ENCODE data around the gene SRSF10.
A peak's percentile ranks its signal among the peaks of the same experiment; 100 is the strongest.
"Not testable (repeated sequence)": the region's sequence is repeated elsewhere in the genome, so short reads cannot be mapped to it uniquely, and the experiment has no call there.

Gene SRSF10

GRCh38 chr1:23989263-23989662 is 9.1 kb upstream of the SRSF10 start (continued):
- TF ChIP-seq PATZ1 (CRISPR knock-in tag; IDR thresholded peaks at IDR 0.05; ENCODE audit: borderline replicate concordance) = no peak
- no peak for TF ChIP-seq POU6F1 (CRISPR knock-in tag; IDR thresholded peaks at IDR 0.05; ENCODE audit: borderline replicate concordance, low read depth)
- no peak for TF ChIP-seq ZFP3 (CRISPR knock-in tag; IDR thresholded peaks at IDR 0.05)
- no peak for TF ChIP-seq ISL1 (CRISPR knock-in tag; IDR thresholded peaks at IDR 0.05)
- no peak for TF ChIP-seq GLIS3 (CRISPR knock-in tag; IDR thresholded peaks at IDR 0.05)
- TF ChIP-seq ZNF565 (CRISPR knock-in tag; conservative IDR thresholded peaks at IDR 0.05; ENCODE audit: low read depth) = no peak
- TF ChIP-seq ZC3H10 (CRISPR knock-in tag; IDR thresholded peaks at IDR 0.05) = no peak

- not testable (repeated sequence) for ATAC-seq
Observed at GRCh38 chr1:23987038-23987437, 6.9 kb upstream of the SRSF10 start.

GRCh38 chr1:23984417-23985186 is 4.5 kb upstream of the SRSF10 start:
- TF ChIP-seq PPARA (CRISPR knock-in tag; IDR thresholded peaks at IDR 0.05; ENCODE audit: borderline replicate concordance) (no peak), CREB5 (CRISPR knock-in tag; IDR thresholded peaks at IDR 0.05; ENCODE audit: low read depth) (peak; percentile 35; the same call in 1 of the 2 replicates), RARB (CRISPR knock-in tag; IDR thresholded peaks at IDR 0.05) (no peak), TSHZ2 (CRISPR knock-in tag; IDR thresholded peaks at IDR 0.05) (peak; percentile 76), ZNF8 (CRISPR knock-in tag; IDR thresholded peaks at IDR 0.05) (no peak), ZNF565 (CRISPR knock-in tag; conservative IDR thresholded peaks at IDR 0.05; ENCODE audit: low read depth) (no peak), BACH2 (CRISPR knock-in tag; IDR thresholded peaks at IDR 0.05; ENCODE audit: borderline replicate concordance) (no peak), SNAI2 (CRISPR knock-in tag; IDR thresholded peaks at IDR 0.05) (no peak), ZC3H10 (CRISPR knock-in tag; IDR thresholded peaks at IDR 0.05) (no peak), OSR1 (CRISPR knock-in tag; IDR thresholded peaks at IDR 0.05) (no peak), ZFP3 (CRISPR knock-in tag; IDR thresholded peaks at IDR 0.05) (0 out of 2 replicates have a peak, but pooled peaks have one; percentile 41), ISL1 (CRISPR knock-in tag; IDR thresholded peaks at IDR 0.05) (peak; percentile 80), TOX (CRISPR knock-in tag; IDR thresholded peaks at IDR 0.05; ENCODE audit: borderline replicate concordance) (no peak), PATZ1 (CRISPR knock-in tag; IDR thresholded peaks at IDR 0.05; ENCODE audit: borderline replicate concordance) (no peak), ZFP30 (CRISPR knock-in tag; IDR thresholded peaks at IDR 0.05) (no peak), ESRRG (CRISPR knock-in tag; IDR thresholded peaks at IDR 0.05) (no peak), GLIS3 (CRISPR knock-in tag; IDR thresholded peaks at IDR 0.05) (no peak), ZNF70 (CRISPR knock-in tag; IDR thresholded peaks at IDR 0.05) (no peak), TCF4 (CRISPR knock-in tag; IDR thresholded peaks at IDR 0.05; ENCODE audit: borderline replicate concordance) (peak; percentile 92), CSRNP3 (CRISPR knock-in tag; IDR thresholded peaks at IDR 0.05) (peak; percentile 80; the same call in 1 of the 2 replicates), POU6F1 (CRISPR knock-in tag; IDR thresholded peaks at IDR 0.05; ENCODE audit: borderline replicate concordance, low read depth) (no peak; the same call in 1 of the 2 replicates), CSDC2 (CRISPR knock-in tag; IDR thresholded peaks at IDR 0.05) (no peak), ARNTL (CRISPR knock-in tag; IDR thresholded peaks at IDR 0.05; ENCODE audit: borderline replicate concordance, low read depth) (no peak)
- peak; percentile 14; the same call in 2 of the 3 replicates for ATAC-seq
